GM18909 (cell line): ENCODE results near the gene TUBA4B.

Experiments used
- ATAC-seq: cut with Tn5 transposase; IDR thresholded peaks from one replicate; pipeline ENCODE4 v1.9.1; 2021; ENCODE audit warnings: mild to moderate bottlenecking; ENCODE audit not compliant: unreplicated experiment, poor library complexity

TUBA4B gene

GRCh38 chr2:219289195-219289536 is 36.1 kb downstream of the TUBA4B start:
- no peak for ATAC-seq

- ATAC-seq: no peak
These were observed 36.7 kb downstream of the TUBA4B start for GRCh38 chr2:219289537-219290361.

- no peak for ATAC-seq
These were observed 37.5 kb downstream of the TUBA4B start for GRCh38 chr2:219290381-219291171.

- ATAC-seq: no peak
These were observed 38.4 kb downstream of the TUBA4B start for GRCh38 chr2:219291394-219291793.

GRCh38 chr2:219291910-219292490 is 39.0 kb downstream of the TUBA4B start:
- no peak for ATAC-seq

GRCh38 chr2:219292616-219293015 is 39.6 kb downstream of the TUBA4B start:
- ATAC-seq: no peak

- ATAC-seq: no peak
These were observed 40.7 kb downstream of the TUBA4B start for GRCh38 chr2:219293736-219294231.

- ATAC-seq: peak; percentile 92
These were observed 41.6 kb downstream of the TUBA4B start for GRCh38 chr2:219294356-219295351.

- no peak for ATAC-seq
These were observed 43.1 kb downstream of the TUBA4B start for GRCh38 chr2:219296142-219296541.

GRCh38 chr2:219296631-219297391 is 43.8 kb downstream of the TUBA4B start:
- no peak for ATAC-seq

- ATAC-seq: no peak
These were observed 44.9 kb downstream of the TUBA4B start for GRCh38 chr2:219297766-219298456.

- peak; percentile 50 for ATAC-seq
These were observed 45.8 kb downstream of the TUBA4B start for GRCh38 chr2:219298759-219299371.

- no peak for ATAC-seq
These were observed 46.3 kb downstream of the TUBA4B start for GRCh38 chr2:219299372-219299760.

GRCh38 chr2:219300022-219300421 is 47.0 kb downstream of the TUBA4B start:
- ATAC-seq: no peak

- no peak for ATAC-seq
These were observed 49.4 kb downstream of the TUBA4B start for GRCh38 chr2:219302412-219302968.

- no peak for ATAC-seq
These were observed 51.2 kb downstream of the TUBA4B start for GRCh38 chr2:219304223-219304622.

GRCh38 chr2:219306047-219306446 is 53.0 kb downstream of the TUBA4B start:
- no peak for ATAC-seq
